DOHH2 (cell line): ENCODE results near the gene NR1H4.
"Not testable (repeated sequence)": the region's sequence is repeated elsewhere in the genome, so short reads cannot be mapped to it uniquely, and the experiment has no call there.

ENCODE experiments used
- H3F3A ChIP-seq: fragments of 200-600 bp; sonication (generic), shearing (Covaris generic); 2 replicates; pipeline ENCODE4 v1.6.0; 2016; ENCODE audit warnings: antibody characterized with exemption, mild to moderate bottlenecking; ENCODE audit not compliant: control insufficient read depth, insufficient read depth
- H3K27ac ChIP-seq: fragments of 200-600 bp; sonication (generic); 2 replicates; pipeline ENCODE4 v1.5.1; 2014; ENCODE audit warnings: low read depth, mild to moderate bottlenecking, low read length, moderate library complexity
- H3K27me3 ChIP-seq: fragments of 200-600 bp; sonication (generic); 2 replicates; pipeline ENCODE4 v1.6.1; 2014; ENCODE audit warnings: mild to moderate bottlenecking, low read length, mixed read lengths; ENCODE audit not compliant: control insufficient read depth
- H3K36me3 ChIP-seq: fragments of 200-600 bp; sonication (generic); 2 replicates; pipeline ENCODE4 v1.6.1; 2014; ENCODE audit warnings: mild to moderate bottlenecking, low read length, moderate library complexity, mixed read lengths; ENCODE audit not compliant: control insufficient read depth
- H3K4me1 ChIP-seq: fragments of 200-600 bp; sonication (generic); 2 replicates; pipeline ENCODE4 v1.6.1; 2014; ENCODE audit warnings: mild to moderate bottlenecking, low read length, mixed read lengths; ENCODE audit not compliant: control insufficient read depth
- H3K4me2 ChIP-seq: fragments of 200-600 bp; sonication (generic); 2 replicates; pipeline ENCODE4 v1.6.0; 2014; ENCODE audit warnings: mild to moderate bottlenecking, low read length, moderate library complexity
- H3K4me3 ChIP-seq: fragments of 200-600 bp; sonication (generic); 2 replicates; pipeline ENCODE4 v1.5.1; 2014; ENCODE audit warnings: mild to moderate bottlenecking, low read length, mixed read lengths
- H3K79me2 ChIP-seq: fragments of 200-600 bp; sonication (generic); 2 replicates; pipeline ENCODE4 v1.6.1; 2014; ENCODE audit warnings: mild to moderate bottlenecking, low read length, mixed read lengths; ENCODE audit not compliant: control insufficient read depth
- H3K9me2 ChIP-seq: fragments of 200-600 bp; sonication (generic); replicated peaks from 2 replicates; pipeline ENCODE4 v1.6.1; 2014; ENCODE audit warnings: mild to moderate bottlenecking, low read length, mixed read lengths; ENCODE audit not compliant: control insufficient read depth
- H3K9me3 ChIP-seq: fragments of 200-600 bp; sonication (generic); 2 replicates; pipeline ENCODE4 v1.6.1; 2014; ENCODE audit warnings: antibody characterized with exemption, low read length, mixed read lengths; ENCODE audit not compliant: control insufficient read depth, insufficient read depth
- H4K20me1 ChIP-seq: fragments of 200-600 bp; sonication (generic); 2 replicates; pipeline ENCODE4 v1.6.0; 2014; ENCODE audit warnings: low read depth, mild to moderate bottlenecking, antibody characterized with exemption, low read length, moderate library complexity; ENCODE audit not compliant: control insufficient read depth, insufficient read depth
- EZH2phosphoT487 ChIP-seq: fragments of 200-600 bp; sonication (generic); IDR thresholded peaks from 2 replicates; pipeline ENCODE4 v1.6.1; 2017; ENCODE audit warnings: borderline replicate concordance, mild to moderate bottlenecking, antibody characterized with exemption, low read length, moderate library complexity, mixed read lengths
- TF ChIP-seq, protein P1 (sequence below): fragments of 200-600 bp; sonication (generic); IDR thresholded peaks from one replicate; pipeline ENCODE4 v1.5.1; 2014; ENCODE audit warnings: antibody characterized with exemption, mild to moderate bottlenecking, low read depth, low read length; ENCODE audit not compliant: poor library complexity, severe bottlenecking

Gene NR1H4

DNA sequence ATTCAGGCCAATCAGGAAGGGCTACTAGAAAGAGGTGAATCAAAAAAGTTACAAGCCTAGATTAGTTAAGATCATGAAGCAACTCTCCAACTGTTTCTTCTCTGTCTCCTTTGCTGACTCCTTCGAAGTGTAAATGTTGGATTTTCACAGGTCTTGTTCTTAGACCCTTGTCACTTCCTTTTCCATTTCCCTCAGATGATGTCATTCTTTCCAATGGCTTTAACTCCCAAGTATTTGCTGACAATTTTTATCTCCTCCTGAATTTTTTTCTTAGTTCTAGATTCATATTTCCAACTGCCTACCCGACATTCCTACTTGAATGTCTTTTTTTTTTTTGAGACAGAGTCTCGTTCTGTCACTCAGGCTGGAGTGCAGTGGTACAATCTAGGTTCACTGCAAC is 110.6 kb downstream of the NR1H4 start:
- Histone ChIP-seq H3K36me3 (no peaks in the 10 kb centered on the region), H3K9me2 (no peaks in the 10 kb centered on the region), H3K4me1 (no peaks in the 10 kb centered on the region), H3K27ac (no peak overlapping the region), H4K20me1 (no peaks in the 10 kb centered on the region), H3K79me2 (no peaks in the 10 kb centered on the region), H3K4me3 (no peak overlapping the region), H3F3A (no peaks in the 10 kb centered on the region), H3K27me3 (no peaks in the 10 kb centered on the region), H3K4me2 (no peak overlapping the region), H3K9me3 (no peaks in the 10 kb centered on the region; the same call in 1 of the 2 replicates)
- TF ChIP-seq, protein P1, sequence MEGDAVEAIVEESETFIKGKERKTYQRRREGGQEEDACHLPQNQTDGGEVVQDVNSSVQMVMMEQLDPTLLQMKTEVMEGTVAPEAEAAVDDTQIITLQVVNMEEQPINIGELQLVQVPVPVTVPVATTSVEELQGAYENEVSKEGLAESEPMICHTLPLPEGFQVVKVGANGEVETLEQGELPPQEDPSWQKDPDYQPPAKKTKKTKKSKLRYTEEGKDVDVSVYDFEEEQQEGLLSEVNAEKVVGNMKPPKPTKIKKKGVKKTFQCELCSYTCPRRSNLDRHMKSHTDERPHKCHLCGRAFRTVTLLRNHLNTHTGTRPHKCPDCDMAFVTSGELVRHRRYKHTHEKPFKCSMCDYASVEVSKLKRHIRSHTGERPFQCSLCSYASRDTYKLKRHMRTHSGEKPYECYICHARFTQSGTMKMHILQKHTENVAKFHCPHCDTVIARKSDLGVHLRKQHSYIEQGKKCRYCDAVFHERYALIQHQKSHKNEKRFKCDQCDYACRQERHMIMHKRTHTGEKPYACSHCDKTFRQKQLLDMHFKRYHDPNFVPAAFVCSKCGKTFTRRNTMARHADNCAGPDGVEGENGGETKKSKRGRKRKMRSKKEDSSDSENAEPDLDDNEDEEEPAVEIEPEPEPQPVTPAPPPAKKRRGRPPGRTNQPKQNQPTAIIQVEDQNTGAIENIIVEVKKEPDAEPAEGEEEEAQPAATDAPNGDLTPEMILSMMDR = no peak
- no peak for TF ChIP-seq EZH2phosphoT487

DNA sequence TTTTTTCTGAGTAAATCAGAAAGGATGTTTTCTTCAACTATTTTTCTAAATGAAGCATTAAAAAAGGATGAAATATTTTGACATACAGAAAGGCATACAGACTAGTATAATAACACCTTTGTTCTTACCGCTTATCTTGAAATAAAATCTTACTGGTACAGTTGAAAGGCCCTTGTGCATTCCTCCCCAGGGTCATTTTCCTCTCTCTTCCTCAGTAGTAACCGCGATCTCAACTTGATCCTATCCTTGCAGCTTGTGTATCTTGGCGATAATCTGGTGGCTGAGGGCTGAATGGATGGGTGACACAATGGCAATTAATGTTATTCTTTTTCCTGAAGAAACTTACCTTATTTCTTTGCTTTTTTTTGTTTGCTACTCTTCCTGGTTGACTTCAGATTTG is 118.3 kb downstream of the NR1H4 start:
- H3K27ac ChIP-seq = no peak overlapping the region
- H3K79me2 ChIP-seq = no peaks in the 10 kb centered on the region
- no peak overlapping the region for H3K4me2 ChIP-seq
- H3K4me1 ChIP-seq = no peaks in the 10 kb centered on the region
- no peaks in the 10 kb centered on the region for H3K27me3 ChIP-seq
- no peaks in the 10 kb centered on the region for H3K9me2 ChIP-seq
- no peaks in the 10 kb centered on the region for H4K20me1 ChIP-seq
- no peaks in the 10 kb centered on the region for H3F3A ChIP-seq
- no peak overlapping the region for H3K4me3 ChIP-seq
- H3K36me3 ChIP-seq = no peaks in the 10 kb centered on the region
- TF ChIP-seq, protein P1 = no peak
- TF ChIP-seq EZH2phosphoT487 = no peak
- H3K9me3 ChIP-seq = no peaks in the 10 kb centered on the region

DNA sequence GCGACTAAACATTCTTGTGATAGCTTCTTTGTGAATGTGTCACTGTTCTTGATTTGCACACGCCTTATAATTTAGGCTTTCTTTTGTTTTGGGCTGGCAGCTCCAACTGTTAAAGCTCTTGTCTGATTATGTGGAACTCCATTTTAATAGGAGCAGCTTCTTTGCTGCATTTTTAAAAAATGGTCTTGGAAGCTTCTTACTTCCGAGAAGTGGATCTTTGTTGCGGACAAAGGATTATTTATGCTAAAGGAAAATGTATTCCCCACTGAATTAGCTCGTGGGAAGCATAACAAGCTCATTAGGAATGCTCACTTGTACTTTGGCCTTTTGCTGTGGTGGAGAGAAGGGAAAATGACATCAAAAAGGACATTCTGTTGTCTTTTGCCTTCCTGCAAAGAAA is 119.8 kb downstream of the NR1H4 start:
- no peaks in the 10 kb centered on the region for H3K27me3 ChIP-seq
- TF ChIP-seq EZH2phosphoT487 = no peak
- TF ChIP-seq, protein P1 = no peak
- H3K9me3 ChIP-seq = no peaks in the 10 kb centered on the region
- H3K4me2 ChIP-seq = no peak overlapping the region
- H3K9me2 ChIP-seq = no peaks in the 10 kb centered on the region
- H3K4me1 ChIP-seq = no peaks in the 10 kb centered on the region
- H3F3A ChIP-seq = no peaks in the 10 kb centered on the region
- no peak overlapping the region for H3K27ac ChIP-seq
- no peak overlapping the region for H3K4me3 ChIP-seq
- H4K20me1 ChIP-seq = no peaks in the 10 kb centered on the region
- H3K36me3 ChIP-seq = no peaks in the 10 kb centered on the region
- H3K79me2 ChIP-seq = no peaks in the 10 kb centered on the region

DNA sequence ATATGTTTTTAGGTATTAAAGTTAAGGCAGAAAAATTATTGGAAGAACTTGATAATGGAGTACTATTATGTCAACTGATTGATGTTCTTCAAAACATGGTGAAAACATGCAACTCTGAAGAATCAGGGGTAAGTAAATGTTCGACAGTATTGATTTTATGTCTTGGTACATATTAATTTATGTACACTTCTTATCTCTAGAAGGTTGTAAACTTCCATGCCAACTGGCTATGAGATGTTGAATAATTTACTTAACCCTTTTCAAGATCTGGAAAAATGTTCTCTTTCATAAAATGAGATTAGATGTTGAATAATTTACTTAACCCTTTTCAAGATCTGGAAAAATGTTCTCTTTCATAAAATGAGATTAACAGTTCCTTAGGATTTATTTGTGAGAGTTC is 128.0 kb downstream of the NR1H4 start:
- Histone ChIP-seq H3K9me3 (no peaks in the 10 kb centered on the region), H3K27ac (no peak overlapping the region), H3K79me2 (no peaks in the 10 kb centered on the region), H3K4me2 (no peak overlapping the region), H3K4me1 (no peaks in the 10 kb centered on the region), H3K4me3 (no peak overlapping the region), H3K9me2 (no peaks in the 10 kb centered on the region), H4K20me1 (no peaks in the 10 kb centered on the region), H3K36me3 (no peaks in the 10 kb centered on the region), H3K27me3 (no peaks in the 10 kb centered on the region), H3F3A (no peaks in the 10 kb centered on the region)
- TF ChIP-seq EZH2phosphoT487 = no peak
- TF ChIP-seq, protein P1 = no peak

DNA sequence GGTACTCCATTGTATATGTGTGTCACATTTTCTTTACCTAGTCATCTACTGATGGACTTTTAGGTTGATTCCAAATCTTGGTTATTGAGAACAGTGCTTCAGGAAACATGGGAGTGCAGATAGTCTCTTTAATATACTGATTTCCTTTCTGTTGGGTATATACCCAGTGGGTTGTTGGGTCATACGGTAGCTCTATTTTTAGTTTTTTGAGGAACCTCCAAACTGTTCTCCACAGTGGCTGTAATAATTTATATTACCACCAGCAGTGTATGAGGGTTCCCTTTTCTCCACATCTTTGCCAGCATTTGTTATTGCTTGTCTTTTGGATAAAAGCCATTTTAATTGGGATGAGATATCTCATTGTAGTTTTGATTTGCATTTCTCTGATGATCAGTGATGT is 129.3 kb downstream of the NR1H4 start:
- not testable (repeated sequence) for H3K4me2 ChIP-seq, H3K4me1 ChIP-seq, H3K9me2 ChIP-seq, H3F3A ChIP-seq, H3K79me2 ChIP-seq, H3K27me3 ChIP-seq, H3K36me3 ChIP-seq, H4K20me1 ChIP-seq, H3K9me3 ChIP-seq, H3K4me3 ChIP-seq, H3K27ac ChIP-seq
